Measurements from ENCODE around the gene DDX20.

GRCh38 chr1:111725192-111725591 is 30.5 kb upstream of the DDX20 start:
- TF ChIP-seq, protein P1, sequence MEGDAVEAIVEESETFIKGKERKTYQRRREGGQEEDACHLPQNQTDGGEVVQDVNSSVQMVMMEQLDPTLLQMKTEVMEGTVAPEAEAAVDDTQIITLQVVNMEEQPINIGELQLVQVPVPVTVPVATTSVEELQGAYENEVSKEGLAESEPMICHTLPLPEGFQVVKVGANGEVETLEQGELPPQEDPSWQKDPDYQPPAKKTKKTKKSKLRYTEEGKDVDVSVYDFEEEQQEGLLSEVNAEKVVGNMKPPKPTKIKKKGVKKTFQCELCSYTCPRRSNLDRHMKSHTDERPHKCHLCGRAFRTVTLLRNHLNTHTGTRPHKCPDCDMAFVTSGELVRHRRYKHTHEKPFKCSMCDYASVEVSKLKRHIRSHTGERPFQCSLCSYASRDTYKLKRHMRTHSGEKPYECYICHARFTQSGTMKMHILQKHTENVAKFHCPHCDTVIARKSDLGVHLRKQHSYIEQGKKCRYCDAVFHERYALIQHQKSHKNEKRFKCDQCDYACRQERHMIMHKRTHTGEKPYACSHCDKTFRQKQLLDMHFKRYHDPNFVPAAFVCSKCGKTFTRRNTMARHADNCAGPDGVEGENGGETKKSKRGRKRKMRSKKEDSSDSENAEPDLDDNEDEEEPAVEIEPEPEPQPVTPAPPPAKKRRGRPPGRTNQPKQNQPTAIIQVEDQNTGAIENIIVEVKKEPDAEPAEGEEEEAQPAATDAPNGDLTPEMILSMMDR (conservative IDR thresholded peaks at IDR 0.05; ENCODE audit: low read depth, low read length): no peak
- TF ChIP-seq EZH2 (IDR thresholded peaks at IDR 0.05; ENCODE audit: low read length, unreplicated experiment): no peak
- TF ChIP-seq EZH2phosphoT487 (IDR thresholded peaks at IDR 0.05; ENCODE audit: borderline replicate concordance, low read length): no peak

All from PC-3 (cell line).